ENCODE measurements around the gene GRHL1.
"Not testable (repeated sequence)": the region's sequence is repeated elsewhere in the genome, so short reads cannot be mapped to it uniquely, and the experiment has no call there.

The GRHL1 gene

GRCh38 chr2:10030311-10030736 is 78.8 kb downstream of the GRHL1 start:
- no peak for DNase-seq

DNA sequence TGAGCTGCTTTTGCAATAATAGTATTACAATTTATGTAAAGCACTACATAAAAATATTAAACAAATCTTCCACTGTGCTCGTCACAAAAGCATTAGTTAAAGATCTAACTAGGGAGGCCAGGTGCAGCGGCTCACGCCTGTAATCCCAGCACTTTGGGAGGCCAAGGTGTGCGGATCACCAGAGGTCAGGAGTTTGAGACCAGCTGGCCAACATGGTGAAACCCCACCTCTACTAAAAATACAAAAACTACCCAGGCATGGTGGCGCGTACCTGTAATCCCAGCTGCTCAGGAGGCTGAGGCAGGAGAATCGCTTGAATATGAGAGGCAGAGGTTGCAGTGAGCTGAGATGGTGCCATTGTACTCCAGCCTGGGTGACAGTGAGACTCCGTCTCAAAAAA is 79.3 kb downstream of the GRHL1 start:
- DNase-seq, result not testable (repeated sequence)

DNA sequence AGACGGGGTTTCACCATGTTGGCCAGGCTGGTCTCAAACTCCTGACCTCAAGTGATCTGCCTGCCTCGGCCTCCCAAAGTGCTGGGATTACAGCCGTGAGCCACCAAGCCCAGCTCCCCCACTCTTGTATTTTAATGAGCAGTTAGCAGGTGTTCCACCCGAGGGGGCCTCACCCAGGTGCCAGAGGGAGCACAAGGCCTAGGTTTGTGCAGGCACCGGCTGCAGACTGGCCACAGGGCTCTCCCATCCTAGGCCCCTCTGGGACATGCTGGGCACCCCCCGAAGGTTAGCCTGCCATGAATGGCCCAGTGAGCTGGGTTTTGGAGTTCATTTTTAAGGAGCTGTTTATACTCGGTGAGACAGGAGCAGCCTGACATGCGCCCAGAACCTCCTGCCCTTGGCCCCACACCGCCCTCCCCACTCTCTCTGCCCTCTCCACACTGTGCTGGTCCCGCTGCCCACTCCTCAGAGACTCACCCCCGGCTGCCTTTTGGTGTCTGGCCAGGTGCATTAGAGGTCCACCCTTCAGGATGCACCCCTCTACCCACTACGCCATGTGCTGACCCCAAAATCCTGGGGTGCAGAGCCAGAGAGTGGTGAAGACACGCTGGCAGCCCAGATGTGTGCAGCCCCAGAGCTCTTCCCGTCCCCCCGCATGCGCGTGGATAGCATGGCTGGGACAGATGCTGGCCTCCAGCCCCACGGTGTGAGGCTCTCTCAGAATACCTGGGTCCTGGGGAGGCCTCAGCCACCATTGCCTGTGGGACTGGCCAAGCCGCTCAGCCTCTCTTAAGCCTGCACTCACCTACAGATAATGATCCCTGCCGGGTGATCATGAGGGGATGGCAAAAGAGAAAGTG is 80.6 kb downstream of the GRHL1 start:
- DNase-seq, result no peak

DNA sequence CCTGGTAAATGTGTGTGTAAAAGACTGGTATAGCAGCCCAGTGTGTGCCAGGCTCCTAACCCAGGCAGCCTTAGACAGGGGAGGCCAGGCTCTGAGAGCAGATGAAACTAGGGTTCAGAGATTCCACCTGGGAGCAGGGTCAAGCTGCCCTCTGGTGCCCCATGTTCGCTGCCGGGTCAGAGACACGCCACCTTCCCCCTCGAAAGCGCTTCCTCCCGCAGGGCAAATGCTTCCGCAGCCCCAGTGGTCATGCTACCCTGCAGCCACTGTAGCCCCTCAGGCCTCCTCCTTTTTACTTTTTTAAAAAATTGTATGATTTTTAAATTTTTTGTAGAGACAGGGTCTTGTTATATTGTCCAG is 81.2 kb downstream of the GRHL1 start:
- no peak for DNase-seq

GRCh38 chr2:10033251-10034006 is 81.9 kb downstream of the GRHL1 start:
- DNase-seq, result no peak

- no peak for DNase-seq
Measured at GRCh38 chr2:10034333-10035052, 83.0 kb downstream of the GRHL1 start.

GRCh38 chr2:10035053-10035422 is 83.5 kb downstream of the GRHL1 start:
- no peak for DNase-seq

DNA sequence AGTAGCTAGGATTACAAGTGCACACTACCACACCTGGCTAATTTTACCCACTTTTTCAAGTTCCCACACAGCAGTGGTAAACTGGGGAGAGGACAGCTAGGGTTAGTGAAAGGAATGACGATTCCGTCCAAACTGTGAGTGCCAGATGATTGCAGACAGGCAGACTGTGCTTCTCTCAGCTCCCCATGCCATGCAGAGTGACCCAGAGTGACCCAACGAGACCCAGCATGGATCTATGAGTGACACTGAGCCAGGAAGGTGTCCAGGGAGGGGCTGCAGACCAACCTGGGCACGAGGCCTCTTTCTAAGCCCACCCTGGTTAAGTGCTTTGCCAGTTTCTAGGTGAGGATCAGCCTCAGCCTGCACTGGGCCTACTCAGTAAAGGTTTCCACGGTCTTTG is 84.1 kb downstream of the GRHL1 start:
- no peak for DNase-seq

DNA sequence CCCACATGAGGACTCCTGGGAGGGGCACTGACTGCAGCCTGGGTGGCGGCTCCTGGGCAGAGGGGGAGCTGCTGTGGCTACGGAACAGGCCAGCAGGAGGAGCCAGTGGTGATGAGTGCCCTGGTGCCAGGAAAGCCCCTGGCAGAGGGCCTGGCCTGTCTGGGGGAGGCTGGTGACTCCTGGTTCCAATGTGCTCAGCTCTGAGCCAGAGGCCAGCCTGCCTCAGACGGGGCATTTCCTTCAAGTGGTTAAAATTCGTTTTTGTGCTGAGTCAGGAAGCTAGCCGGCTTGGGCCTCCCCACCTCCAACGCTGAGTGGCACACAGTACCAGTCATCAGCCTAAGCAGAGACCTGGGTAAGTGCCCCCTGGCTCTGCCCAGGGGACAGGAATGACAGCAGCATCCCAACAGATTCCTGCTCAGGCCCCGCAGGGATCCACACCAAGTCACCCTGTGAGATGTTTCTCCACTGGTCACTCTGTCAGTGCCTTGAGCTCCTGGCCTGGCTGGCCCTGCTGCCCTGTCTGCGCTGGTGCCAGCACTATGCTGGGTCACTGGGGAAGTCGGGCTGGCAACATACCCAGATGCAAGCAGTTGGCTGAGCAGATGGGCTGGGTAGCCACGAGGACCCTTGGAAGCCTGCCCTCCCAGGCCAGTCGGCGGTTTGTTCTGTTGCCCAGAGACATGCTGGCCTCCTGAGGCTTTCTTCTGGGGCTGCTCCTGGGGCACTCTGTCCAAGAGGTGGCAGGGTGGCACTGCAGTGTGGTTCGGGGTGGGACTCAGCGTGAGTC is 84.8 kb downstream of the GRHL1 start:
- peak; percentile 53 for DNase-seq

DNA sequence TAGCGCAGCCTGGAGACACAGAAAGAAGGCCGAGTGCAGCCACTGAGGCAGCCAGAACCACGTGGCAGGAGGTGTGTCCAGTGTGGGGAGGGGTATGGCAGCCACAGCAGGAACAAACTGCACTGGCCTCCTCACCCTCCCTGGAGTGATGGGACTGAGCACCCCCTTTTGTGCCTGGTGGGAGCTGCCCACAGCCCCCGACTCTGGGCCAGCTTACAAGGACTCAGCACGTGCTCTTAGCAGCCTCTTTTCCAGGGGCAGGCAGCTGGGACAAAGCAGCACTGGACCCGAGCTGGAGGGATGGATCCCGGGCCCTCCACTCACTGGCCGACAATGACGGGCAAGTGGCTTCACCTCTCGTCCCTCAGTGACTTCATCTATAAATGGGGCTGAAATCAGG is 86.6 kb downstream of the GRHL1 start:
- no peak for DNase-seq

DNA sequence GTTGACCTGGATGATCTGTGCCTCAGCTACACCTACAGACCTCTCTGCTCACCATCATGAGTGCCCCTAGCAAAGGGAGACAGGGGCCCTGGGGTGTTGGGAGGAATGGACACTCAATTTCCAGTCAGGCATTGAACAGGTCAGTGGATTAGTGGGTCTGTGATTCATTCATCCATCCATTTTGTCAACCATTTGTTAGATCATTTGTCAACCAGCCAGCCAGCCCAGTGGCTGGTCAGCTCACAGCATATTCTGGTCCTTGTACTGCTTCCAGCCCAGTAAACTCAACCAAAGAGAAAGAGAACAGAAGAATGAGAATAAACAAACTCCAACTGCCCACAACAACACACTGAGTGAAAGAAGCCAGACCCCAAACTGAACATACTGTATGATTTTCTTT is 87.2 kb downstream of the GRHL1 start:
- DNase-seq, result no peak

GRCh38 chr2:10039658-10040410 is 88.3 kb downstream of the GRHL1 start:
- DNase-seq, result no peak

DNA sequence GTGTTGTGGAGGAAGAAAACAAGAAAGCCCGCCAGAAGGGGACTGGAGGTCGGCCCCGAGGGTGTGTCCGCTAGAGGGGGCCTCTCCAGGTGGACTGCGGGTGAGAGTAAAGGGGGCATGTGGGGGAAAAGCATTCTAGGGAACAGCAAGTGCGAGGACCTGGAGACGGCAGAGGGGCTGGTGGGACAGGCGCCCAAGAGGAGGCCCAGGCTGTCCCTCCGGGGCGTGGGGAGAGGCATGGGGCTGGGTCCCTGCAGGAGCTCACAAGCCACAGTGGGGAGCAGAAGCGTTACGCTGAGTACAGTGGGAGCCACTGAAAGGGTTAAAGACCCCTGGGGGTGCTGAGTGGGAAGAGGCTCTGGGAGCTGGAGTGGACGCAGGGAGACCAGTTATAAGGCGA is 90.2 kb downstream of the GRHL1 start:
- DNase-seq, result no peak

DNA sequence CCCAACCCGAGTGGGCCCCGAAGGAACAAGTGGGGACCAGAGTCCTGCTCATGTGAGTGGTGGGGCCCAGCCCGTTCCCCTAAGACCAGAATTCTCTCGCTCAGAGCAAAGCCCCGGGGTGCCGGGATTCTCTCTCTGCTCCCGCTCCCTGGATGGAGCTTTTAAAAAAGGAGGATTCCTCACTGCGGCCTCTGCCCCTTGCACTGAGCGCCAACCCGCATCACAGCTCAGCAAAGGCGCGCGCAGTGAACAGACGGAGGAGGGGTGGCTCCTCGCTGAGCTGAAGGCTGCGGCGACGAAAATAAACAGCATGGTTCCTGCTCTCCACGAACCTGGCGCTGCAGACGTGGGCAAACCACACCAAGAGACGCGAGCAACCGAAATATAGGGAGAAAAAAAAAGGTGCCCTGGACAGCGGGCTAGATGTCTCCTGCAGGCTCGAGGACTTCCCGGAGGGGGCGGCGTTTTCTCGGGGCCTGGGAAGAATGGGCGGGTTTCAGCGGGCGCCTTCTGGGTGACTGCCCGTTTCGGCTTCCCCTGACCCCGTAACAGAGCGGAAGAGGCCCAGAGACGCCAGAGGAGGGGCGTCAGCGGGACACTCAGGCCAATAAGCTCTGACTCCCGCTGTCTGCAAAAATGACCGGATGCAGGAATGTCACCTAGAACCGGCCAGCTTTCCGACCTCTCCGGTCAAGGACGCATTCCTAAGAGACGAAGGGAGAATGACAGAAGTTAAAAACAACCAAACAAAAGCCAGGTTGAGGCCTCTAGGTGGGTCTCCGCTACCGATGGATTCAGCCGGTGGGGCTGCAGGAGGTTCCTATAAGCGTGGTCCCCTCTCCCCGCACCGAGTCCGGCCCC is 91.0 kb downstream of the GRHL1 start:
- peak; percentile 36 for DNase-seq

- peak; percentile 81 for DNase-seq
Measured at GRCh38 chr2:10043256-10043905, 91.9 kb downstream of the GRHL1 start, which contains the start of gene KLF11. KLF11 (plus strand) TSS chr2:10043550; CDS start chr2:10043717, 167 bp downstream.

DNA sequence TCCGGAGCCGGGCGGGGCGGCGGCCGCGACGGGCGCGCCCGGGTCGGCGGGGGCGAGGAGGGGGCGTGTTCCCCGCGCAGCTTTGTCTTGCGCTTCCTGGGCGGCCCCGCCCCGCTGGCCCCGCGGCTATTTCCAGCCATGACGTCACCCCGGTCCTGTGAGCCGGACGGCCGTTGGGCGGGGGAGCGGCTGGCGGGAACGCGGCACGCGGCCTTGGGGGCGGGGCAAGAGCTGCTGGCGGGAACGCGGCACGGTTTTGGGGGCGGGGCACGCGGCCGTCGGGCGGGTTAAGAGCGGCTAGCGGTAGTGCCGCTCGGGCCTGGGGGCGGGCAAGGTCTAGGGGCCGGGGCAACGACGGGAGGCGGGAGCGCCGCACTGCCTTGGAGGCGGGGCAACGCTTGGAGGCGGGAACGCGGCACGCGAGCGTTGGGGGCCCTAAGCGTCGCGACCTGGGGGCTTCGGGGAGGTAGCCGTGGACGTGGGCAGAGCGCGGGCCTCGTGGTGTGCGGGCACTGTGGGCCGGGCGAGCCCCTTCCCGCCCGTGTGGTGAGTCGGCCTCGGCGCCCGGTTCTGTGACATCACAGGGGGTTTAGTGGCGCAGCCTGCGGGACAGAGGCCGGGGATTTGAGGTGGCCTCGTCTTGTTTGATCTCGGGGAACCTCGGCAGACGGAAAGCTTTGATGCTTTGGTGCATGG is 92.6 kb downstream of the GRHL1 start:
- DNase-seq, result peak; percentile 90

DNA sequence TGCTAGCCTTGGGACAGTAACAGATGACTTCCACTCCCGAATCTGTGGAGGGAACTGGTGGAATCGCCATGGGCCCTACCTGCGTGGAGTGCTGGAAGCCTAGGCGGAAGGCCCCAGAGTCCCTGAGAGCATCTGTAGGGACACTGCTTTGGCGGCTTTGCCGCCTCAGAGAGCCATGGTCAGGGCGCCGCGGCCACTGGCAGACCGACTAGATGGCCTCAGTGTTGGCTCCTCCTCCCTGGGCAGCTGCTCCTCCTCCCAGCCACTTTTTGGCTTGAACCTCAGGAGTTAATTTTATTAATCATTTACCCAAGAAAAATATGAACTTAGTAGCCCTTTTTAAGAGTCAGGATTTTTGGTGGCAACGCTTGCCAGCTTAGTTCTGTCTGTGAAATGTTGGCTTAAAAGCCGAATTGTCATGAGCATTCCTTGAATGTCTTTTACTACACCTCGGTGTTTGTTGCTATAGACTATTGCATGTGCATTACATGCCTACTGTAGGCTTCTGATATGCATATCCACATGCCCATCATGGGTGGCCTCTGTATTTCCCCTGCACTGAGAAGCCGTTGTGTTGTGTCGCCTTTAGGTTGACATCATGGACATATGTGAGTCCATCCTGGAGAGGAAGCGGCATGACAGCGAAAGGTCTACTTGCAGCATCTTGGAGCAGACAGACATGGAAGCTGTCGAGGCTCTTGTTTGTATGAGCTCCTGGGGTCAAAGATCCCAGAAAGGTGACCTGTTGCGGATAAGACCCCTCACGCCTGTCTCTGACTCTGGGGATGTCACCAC is 94.3 kb downstream of the GRHL1 start:
- no peak for DNase-seq

DNA sequence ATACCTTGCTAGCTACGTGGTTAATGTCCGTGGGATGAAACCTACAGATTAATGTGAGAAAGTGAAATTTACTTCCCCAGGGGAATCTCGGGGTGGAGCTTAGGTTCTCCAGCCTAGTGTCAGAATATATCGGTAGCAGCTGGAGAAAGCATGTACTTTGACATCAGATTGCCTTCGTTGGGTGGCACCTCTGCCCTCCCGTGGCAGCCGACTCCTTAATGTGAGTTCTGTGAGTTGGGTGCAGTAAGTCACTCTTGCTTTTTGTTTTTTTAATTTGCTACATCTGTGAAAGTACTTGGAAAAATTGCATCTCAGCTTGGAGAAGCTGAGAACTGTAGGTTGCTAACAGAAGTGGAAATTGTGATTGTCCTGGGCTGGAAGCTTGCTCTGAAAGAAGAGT is 95.4 kb downstream of the GRHL1 start:
- DNase-seq, result no peak

Measured in activated CD8-positive, alpha-beta memory T cell treated with anti-CD3 and anti-CD28 coated beads, Interleukin-2, amount 50 U/mL, for 4 hours (primary cell).